Measurements from ENCODE around the gene OR13F1. TPM values are rescaled to one million over a fixed set of nuclear protein-coding genes. Genes with fewer than 3 reads are reported as not detected.
"Not testable (repeated sequence)": the region's sequence is repeated elsewhere in the genome, so short reads cannot be mapped to it uniquely, and the experiment has no call there.

The OR13F1 gene
- polyA plus RNA-seq, 1 donor (not counting 4 experiments of a cell fraction or from before 2014, with no cell fraction given), result not detected

- no peak overlapping the region for H3K27ac ChIP-seq (ENCODE audit: control insufficient read depth, insufficient read depth, low read length)
- no peaks in the 10 kb centered on the region for H3K4me1 ChIP-seq (ENCODE audit: control insufficient read depth, extremely low read depth, insufficient read depth, low read length)
- DNase-seq (ENCODE audit: low read depth, low spot score), result no peak
- no peak overlapping the region for H3K4me2 ChIP-seq (ENCODE audit: control insufficient read depth, extremely low read depth, insufficient read depth, low read depth, low read length)
- dilution Hi-C loops (cut with MboI; ENCODE audit: extremely low pct_ligation_motif_present, low sequenced_read_pairs), result no loop called here
- H2AFZ ChIP-seq (ENCODE audit: control insufficient read depth, low read length), result no peak overlapping the region
- no peaks in the 10 kb centered on the region for H3K79me2 ChIP-seq (ENCODE audit: control insufficient read depth, insufficient read depth, low read length)
- H3K9me1 ChIP-seq (ENCODE audit: control insufficient read depth, extremely low read depth, insufficient read depth, low read length), result no peaks in the 10 kb centered on the region
- FAIRE-seq, result no peak
- H3K9ac ChIP-seq (ENCODE audit: control insufficient read depth, extremely low read depth, insufficient read depth, low read length), result no peak overlapping the region
- no peak overlapping the region for H3K4me3 ChIP-seq (ENCODE audit: control insufficient read depth in 2 of 3, extremely low read depth in 1 of 3, insufficient read depth in 2 of 3, low read depth in 1 of 3, low read length in 3 of 3)
- no peaks in the 10 kb centered on the region for H3K9me3 ChIP-seq (ENCODE audit: control insufficient read depth, low read depth, low read length)
- H3K36me3 ChIP-seq (ENCODE audit: control insufficient read depth in 2 of 2, extremely low read depth in 1 of 2, insufficient read depth in 2 of 2, low read length in 2 of 2), result no peaks in the 10 kb centered on the region
- H3K27me3 ChIP-seq (ENCODE audit: control insufficient read depth, extremely low read depth, insufficient read depth, low read length), result no peaks in the 10 kb centered on the region
- H4K20me1 ChIP-seq (ENCODE audit: control insufficient read depth, extremely low read depth, insufficient read depth, low read length), result no peaks in the 10 kb centered on the region
- TF ChIP-seq EZH2 (IDR thresholded peaks at IDR 0.05; ENCODE audit: low read length) (no peak), CTCF (optimal IDR thresholded peaks at IDR 0.05 in 1 of 3, IDR thresholded peaks at IDR 0.05 in 1 of 3, conservative IDR thresholded peaks at IDR 0.05 in 1 of 3; ENCODE audit: extremely low read depth in 1 of 3, insufficient read depth in 2 of 3, low read length in 3 of 3) (no peak)
These were observed 10.8 kb downstream of the OR13F1 start for GRCh38 chr9:104514901-104515300.

GRCh38 chr9:104520241-104520640, 16.2 kb downstream of the OR13F1 start:
- not testable (repeated sequence) for FAIRE-seq

DNA sequence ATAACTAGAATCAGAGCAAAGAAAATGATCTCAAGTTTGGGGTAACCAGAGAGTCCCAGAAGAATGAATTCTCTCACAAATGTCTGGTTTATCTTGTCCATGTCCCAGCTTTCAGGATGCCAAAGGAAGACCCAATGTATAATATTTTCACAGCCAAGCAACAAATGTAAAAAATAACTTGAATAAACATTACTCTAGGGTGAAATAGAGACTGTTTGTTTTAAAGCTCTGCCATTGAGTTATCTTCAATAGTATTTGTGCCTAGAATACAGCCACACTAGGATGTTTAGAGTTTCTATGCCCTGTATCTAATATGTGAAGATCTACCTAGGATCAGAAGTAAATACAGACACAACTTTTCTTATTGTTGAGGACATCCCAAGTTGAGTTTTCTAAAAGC, 23.0 kb downstream of the OR13F1 start, which contains the start of gene OR13C4:
OR13C4 (minus strand) TSS at position 101 of the 400 bp plus-strand sequence; CDS start at position 101, 0 bp downstream.
- Histone ChIP-seq H3K9me3 (ENCODE audit: control insufficient read depth, low read depth, low read length) (no peaks in the 10 kb centered on the region), H3K79me2 (ENCODE audit: control insufficient read depth, insufficient read depth, low read length) (no peaks in the 10 kb centered on the region), H3K4me1 (ENCODE audit: control insufficient read depth, extremely low read depth, insufficient read depth, low read length) (no peaks in the 10 kb centered on the region), H2AFZ (ENCODE audit: control insufficient read depth, low read length) (no peak within 1 kb of the TSS), H3K27ac (ENCODE audit: control insufficient read depth, insufficient read depth, low read length) (no peak within 1 kb of the TSS), H3K9me1 (ENCODE audit: control insufficient read depth, extremely low read depth, insufficient read depth, low read length) (no peaks in the 10 kb centered on the region), H4K20me1 (ENCODE audit: control insufficient read depth, extremely low read depth, insufficient read depth, low read length) (no peaks in the 10 kb centered on the region), H3K36me3 (ENCODE audit: control insufficient read depth in 2 of 2, extremely low read depth in 1 of 2, insufficient read depth in 2 of 2, low read length in 2 of 2) (no peaks in the 10 kb centered on the region), H3K27me3 (ENCODE audit: control insufficient read depth, extremely low read depth, insufficient read depth, low read length) (no peaks in the 10 kb centered on the region), H3K4me2 (ENCODE audit: control insufficient read depth, extremely low read depth, insufficient read depth, low read depth, low read length) (no peak within 1 kb of the TSS), H3K9ac (ENCODE audit: control insufficient read depth, extremely low read depth, insufficient read depth, low read length) (no peak within 1 kb of the TSS), H3K4me3 (ENCODE audit: control insufficient read depth in 2 of 3, extremely low read depth in 1 of 3, insufficient read depth in 2 of 3, low read depth in 1 of 3, low read length in 3 of 3) (no peak within 1 kb of the TSS)
- DNase-seq (ENCODE audit: low read depth, low spot score) (no peak), FAIRE-seq (no peak)
- TF ChIP-seq CTCF (optimal IDR thresholded peaks at IDR 0.05 in 1 of 3, IDR thresholded peaks at IDR 0.05 in 1 of 3, conservative IDR thresholded peaks at IDR 0.05 in 1 of 3; ENCODE audit: extremely low read depth in 1 of 3, insufficient read depth in 2 of 3, low read length in 3 of 3), result no peak
- TF ChIP-seq EZH2 (IDR thresholded peaks at IDR 0.05; ENCODE audit: low read length), result no peak
- dilution Hi-C loops (cut with MboI; ENCODE audit: extremely low pct_ligation_motif_present, low sequenced_read_pairs), result no loop called here

More at GRCh38 chr9:104520241-104520640, 16.2 kb downstream of the OR13F1 start:
- H3K4me1 ChIP-seq (ENCODE audit: control insufficient read depth, extremely low read depth, insufficient read depth, low read length); H3K36me3 ChIP-seq (ENCODE audit: control insufficient read depth in 2 of 2, extremely low read depth in 1 of 2, insufficient read depth in 2 of 2, low read length in 2 of 2); H3K9me3 ChIP-seq (ENCODE audit: control insufficient read depth, low read depth, low read length); H4K20me1 ChIP-seq (ENCODE audit: control insufficient read depth, extremely low read depth, insufficient read depth, low read length); H3K9me1 ChIP-seq (ENCODE audit: control insufficient read depth, extremely low read depth, insufficient read depth, low read length); H3K27ac ChIP-seq (ENCODE audit: control insufficient read depth, insufficient read depth, low read length); dilution Hi-C loops (cut with MboI; ENCODE audit: extremely low pct_ligation_motif_present, low sequenced_read_pairs); H2AFZ ChIP-seq (ENCODE audit: control insufficient read depth, low read length); H3K27me3 ChIP-seq (ENCODE audit: control insufficient read depth, extremely low read depth, insufficient read depth, low read length); H3K79me2 ChIP-seq (ENCODE audit: control insufficient read depth, insufficient read depth, low read length); H3K4me3 ChIP-seq (ENCODE audit: control insufficient read depth in 2 of 3, extremely low read depth in 1 of 3, insufficient read depth in 2 of 3, low read depth in 1 of 3, low read length in 3 of 3); H3K4me2 ChIP-seq (ENCODE audit: control insufficient read depth, extremely low read depth, insufficient read depth, low read depth, low read length); H3K9ac ChIP-seq (ENCODE audit: control insufficient read depth, extremely low read depth, insufficient read depth, low read length); DNase-seq (ENCODE audit: low read depth, low spot score): not testable (repeated sequence)
